ENCODE measurements around the gene KIF15.

- TF ChIP-seq GATA3 (IDR thresholded peaks at IDR 0.05; ENCODE audit: low read depth, low read length) (no peak), GATA2 (IDR thresholded peaks at IDR 0.05; ENCODE audit: low read depth, low read length) (no peak)
These were observed 26.9 kb upstream of the KIF15 start for GRCh38 chr3:44734646-44735168.

Measured in SH-SY5Y (cell line).